Measurements from ENCODE around the gene ERICH4.
"Not testable (repeated sequence)": the region's sequence is repeated elsewhere in the genome, so short reads cannot be mapped to it uniquely, and the experiment has no call there.

Gene ERICH4

DNA sequence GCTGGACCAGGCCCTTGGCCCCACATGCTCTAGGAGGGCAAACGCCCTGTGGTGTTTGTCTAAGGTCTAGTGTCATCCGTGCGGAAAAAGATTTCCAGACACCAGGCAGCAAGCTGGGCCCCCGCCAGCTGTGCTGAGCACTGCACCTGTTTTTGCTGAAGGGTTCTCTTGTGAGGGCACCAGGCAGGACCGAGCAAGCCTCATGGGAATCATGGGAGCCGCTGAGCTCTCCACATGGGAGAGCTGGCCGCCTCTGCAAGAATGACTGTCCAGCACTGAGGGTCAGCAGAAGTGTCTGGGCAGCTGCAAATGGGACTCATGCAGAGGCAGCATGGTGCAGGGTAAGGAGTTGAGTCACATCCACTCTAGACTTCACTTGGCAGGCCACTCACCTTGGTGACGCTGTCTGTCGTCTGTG, 27.8 kb upstream of the ERICH4 start:
- no peak for FAIRE-seq

DNA sequence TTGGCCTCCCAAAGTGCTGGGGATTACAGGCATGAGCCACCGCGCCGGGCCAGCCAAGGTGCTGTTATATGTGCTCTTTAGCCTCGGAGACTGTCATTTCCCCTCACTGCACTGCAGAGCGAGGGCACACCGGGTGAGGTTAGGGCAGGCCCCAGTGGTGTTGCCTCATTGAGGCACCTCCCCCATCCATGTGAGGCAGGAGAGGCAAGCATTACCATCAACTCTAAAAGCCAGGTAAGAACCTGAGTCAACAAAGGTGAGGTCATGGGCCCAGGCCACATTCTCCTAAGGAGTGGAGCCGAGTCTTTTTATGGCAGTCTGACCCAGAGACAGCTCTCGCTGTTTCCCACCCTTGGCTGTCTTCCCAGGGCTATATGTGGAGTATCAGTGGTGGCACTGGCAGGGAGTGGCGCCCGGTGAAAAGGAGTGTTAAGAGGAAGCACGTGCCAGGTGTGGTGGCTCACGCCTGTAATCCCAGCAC, 26.7 kb upstream of the ERICH4 start:
- FAIRE-seq, result no peak

DNA sequence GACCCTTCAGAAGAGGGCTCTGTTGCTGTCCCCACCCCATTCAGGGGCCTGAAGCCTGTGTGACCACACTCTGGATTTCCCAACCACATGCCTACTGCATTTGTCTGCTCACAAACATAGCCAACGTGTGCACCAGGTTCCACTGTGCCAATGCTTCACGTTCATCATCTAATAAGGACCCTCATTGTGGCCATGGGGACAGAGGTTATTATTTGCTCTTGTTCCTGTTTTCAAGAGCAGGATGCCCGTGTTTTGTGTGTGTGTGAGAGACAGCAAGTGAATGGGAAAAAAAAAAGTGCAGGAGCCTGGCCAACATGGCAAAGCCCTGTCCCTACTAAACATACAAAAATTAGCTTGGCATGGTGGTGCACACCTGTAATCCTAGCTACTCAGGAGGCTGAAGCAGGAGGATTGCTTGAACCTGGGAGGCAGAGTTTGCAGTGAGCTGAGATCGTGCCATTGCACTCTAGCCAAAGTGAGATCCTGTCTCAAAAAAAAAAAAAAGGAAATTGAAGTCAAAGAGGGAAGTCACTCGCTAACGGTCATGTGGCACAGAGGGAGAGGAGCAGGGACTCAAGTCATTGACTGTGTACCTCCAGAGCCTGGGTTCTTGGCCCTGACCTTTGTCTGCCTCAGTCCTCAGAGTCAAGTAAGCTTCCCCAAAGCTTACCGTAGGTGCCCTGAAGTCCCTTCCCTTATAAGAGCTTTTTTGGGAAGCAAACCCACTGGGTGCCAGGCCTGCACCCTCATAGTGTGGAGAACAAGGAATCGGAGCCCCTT, 22.7 kb upstream of the ERICH4 start:
- FAIRE-seq, result no peak

DNA sequence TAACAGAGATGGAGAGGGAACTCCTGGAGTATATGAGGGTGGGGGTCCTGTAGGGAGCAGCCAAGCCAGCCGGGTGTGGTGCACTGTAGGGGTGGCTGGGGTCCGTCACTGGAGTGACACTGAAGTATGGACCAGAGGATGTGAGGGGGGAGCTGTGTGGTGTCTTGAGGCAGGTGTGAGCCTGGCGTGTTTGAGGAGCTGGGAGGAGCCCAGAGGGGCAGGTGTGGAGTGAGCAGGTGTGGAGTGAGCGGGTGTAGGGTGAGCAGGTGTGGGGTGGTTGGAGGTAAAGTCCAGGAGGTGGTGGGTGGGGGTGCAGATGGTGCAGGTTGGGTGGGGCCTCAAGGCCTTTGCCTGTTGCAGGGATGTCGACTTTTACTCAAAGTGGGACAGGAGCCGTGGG, 21.6 kb upstream of the ERICH4 start:
- FAIRE-seq, result no peak

DNA sequence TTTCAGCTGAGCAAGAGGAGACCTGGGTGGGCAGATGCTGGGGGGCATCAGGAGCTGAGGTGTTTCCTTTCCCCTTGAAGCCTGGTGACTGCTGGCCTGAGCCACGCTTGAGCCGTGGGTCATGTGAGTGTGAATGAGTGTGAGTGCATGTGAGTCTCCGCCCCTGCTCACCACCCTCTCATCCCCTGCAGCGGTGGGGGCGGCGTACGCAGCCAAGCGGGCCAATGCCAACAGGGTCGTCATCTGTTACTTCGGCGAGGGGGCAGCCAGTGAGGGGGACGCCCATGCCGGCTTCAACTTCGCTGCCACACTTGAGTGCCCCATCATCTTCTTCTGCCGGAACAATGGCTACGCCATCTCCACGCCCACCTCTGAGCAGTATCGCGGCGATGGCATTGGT, 21.0 kb upstream of the ERICH4 start:
- no peak for FAIRE-seq

DNA sequence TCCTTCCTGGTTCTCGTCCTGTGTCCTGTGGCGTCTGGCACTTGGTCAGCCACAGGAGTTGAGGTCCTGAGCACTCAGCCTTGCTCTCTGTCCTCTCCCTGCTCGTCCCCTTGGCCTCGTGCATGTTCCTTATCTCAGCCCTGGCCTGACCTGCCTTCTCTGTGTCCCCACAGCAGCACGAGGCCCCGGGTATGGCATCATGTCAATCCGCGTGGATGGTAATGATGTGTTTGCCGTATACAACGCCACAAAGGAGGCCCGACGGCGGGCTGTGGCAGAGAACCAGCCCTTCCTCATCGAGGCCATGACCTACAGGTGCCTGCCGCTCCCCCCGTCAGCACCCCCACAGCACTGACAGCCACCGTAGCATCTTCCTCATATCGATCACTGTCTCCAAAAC, 20.5 kb upstream of the ERICH4 start:
- FAIRE-seq, result no peak

DNA sequence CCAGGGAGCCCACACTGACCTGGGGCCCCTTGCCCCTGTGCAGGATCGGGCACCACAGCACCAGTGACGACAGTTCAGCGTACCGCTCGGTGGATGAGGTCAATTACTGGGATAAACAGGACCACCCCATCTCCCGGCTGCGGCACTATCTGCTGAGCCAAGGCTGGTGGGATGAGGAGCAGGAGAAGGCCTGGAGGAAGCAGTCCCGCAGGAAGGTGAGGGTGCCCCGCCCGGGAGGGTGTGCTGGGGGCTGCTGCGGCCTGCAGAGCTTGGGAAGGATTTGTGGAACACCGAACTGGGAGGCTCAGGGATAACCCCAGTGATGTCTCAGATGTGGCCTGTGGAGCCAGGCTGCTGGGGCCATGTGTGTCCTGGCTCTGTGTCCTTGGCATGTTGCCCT, 20.0 kb upstream of the ERICH4 start:
- FAIRE-seq, result no peak

DNA sequence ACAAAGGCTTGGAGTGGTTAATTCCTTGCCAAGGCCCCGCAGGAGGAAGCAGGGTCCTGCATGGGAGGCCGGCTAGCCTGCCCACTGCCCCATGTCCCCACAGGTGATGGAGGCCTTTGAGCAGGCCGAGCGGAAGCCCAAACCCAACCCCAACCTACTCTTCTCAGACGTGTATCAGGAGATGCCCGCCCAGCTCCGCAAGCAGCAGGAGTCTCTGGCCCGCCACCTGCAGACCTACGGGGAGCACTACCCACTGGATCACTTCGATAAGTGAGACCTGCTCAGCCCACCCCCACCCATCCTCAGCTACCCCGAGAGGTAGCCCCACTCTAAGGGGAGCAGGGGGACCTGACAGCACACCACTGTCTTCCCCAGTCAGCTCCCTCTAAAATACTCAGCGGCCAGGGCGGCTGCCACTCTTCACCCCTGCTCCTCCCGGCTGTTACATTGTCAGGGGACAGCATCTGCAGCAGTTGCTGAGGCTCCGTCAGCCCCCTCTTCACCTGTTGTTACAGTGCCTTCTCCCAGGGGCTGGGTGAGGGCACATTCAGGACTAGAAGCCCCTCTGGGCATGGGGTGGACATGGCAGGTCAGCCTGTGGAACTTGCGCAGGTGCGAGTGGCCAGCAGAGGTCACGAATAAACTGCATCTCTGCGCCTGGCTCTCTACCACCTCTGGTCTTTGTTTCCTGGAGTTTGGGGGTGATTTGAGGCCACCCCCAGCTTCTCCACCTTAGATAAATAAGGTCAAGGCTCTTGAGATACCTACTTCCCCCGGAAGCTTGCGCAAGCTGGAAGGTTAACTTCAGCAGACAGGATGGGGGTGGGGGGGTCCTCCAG, 18.4 kb upstream of the ERICH4 start:
- FAIRE-seq, result no peak

DNA sequence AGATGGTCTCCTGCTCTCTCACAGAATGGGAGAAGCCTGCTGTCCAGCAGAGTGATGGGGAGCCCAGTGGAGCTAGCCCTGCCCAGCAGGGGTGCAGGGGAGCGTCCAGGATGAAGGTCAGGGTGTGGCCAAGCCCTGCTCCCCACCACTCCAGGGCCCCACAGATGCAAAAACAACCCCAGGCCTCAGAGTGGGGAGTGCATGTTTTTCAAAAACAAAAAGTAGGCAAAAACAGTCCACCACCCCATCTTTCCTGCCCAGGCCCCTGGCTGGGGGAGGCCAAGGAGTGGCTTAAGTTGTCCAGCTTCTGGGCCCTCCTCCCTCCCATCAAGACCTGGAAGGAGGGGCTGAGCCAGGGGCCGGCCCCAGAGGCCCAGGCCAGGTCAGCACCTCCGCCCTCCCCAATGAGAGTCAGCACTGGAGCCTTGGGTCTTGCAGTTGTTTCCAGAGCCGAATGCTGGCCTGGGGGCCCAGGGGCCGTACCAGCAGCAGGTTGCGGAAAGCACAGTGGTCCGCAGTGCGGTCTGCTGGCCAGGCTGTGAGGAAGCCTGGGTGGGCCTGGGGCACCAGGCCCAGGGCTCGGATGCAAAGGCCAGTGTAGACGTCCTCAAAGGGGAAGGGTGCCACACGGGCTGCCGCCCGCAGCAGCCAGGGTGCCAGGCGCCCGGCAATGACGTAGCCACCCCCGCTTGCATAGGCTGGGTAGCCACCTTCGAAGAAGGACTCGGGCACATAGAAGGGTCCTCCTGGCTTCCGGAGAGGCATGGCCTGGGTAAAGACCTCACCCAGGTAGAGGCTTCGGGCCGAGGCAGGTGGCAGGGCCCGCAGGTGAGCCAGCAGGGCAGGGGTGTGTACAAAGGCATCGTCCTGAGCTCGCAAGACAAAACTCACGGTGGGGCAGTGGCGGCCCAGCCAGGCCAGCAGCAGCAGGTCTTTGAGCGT, 17.5 kb upstream of the ERICH4 start:
- no peak for FAIRE-seq

DNA sequence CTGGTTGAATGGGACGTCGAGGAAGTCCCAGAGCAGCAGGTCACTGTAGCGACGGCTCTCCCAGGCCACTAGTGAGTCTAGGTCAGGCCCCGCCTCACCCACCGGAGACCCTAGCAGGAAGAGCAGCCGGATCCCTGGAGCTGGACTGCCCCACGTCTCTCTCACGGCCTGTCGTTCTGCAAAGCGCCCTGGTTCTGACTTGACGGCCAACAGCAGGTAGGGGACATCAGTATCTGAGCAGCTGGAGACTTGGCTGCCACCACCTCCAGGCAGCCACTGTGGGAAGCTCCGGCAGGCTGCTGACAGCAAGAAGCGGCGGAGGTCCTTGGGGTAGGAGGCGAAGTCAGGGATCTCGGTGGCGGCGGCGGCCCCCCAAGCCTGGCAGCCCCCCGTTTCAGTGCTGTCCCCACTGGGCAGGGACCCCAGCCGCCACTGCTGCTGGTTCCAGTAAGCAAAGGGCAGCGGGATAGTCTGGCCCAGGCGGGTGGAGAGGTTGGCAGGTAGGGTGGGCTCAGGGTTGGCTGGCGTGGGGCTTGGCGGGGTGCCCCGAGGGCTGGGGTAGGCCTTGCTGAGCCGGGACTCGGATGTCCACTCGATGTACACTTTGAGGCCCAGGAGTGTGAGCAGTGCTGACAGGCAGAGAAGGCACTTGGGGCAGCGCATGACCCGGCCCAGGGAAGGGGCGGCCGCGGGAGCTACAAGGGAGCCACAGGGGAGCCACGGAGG, 16.7 kb upstream of the ERICH4 start:
- no peak for FAIRE-seq

DNA sequence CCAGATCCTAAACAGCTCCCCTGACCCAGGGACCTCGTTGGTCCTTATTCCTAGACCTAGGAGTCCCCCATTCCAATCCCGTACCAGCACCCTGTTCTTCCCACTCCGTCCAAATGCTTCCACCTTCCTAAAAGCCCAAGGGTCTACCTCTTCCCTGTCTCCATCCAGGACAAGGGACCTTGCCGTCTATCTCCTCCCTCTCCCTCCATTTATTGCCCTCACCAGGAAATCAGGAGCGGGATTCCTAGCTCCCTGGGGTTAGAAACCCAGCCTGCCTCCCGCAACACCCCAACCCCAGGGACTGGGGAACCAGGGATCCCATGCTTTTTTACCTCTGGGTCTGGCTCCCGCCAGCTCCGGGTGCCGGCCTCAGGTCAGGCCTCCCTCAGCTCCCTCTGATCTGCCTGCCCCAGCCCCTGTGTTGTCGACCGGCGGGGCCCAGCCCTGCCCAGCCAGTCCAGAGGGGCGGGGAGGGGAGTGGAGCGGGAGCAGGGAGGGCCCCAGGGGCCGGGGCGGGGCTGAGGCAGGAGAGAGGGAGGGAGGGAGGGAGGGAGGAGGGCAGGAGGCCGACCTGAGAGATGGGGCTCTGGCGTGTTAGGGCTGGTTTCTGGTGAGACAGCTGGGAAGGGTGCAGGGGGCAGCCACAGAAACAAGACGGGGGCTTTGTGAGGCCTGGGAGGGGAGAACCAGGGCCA, 15.9 kb upstream of the ERICH4 start, which contains the start of gene B3GNT8:
Gene B3GNT8, minus strand, starts transcription at position 423 of the 695 bp plus-strand sequence. CDS start 596 bp downstream, outside the sequence.
- FAIRE-seq, result no peak

DNA sequence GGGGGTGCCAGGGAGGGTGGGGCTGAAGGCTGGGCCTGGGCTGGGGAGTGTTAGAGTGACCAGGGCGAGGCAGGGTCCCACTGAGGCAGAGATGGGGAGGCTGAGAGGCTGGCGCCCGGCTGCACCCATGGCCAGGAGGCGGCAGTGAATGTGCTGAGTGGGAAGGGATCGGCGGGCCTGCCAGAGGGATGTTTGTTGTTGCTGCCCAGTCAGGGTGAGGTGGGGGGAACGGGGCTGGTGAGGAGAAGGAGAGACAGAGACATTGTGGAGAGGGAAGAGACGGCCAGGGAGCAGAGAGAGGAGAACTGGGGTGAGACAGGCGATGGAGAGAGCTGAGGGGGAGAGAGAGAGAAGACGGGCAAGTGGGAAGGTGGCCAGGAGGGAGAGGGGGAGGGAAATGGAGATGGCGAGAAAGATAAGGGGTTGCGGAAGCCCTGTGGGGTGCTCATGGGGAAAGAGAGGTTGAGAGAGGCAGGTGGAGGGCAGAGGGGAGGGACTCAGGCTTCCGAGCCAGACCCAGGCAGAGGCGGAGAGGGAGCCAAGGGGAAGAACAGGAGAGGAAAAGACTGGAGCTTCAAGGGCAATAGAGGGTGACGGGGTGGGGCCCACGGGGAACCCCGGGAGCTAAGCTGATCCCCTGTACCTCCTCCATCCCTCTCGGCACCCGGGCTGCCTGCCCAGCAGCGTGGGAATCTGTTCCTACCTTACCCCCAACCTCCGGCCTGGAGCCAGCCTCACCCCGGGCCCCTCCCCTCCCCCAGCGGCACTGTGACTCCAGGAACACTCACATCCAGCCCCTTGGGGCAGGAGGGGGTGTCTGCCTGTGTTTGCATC, 15.1 kb upstream of the ERICH4 start:
- no peak for FAIRE-seq

DNA sequence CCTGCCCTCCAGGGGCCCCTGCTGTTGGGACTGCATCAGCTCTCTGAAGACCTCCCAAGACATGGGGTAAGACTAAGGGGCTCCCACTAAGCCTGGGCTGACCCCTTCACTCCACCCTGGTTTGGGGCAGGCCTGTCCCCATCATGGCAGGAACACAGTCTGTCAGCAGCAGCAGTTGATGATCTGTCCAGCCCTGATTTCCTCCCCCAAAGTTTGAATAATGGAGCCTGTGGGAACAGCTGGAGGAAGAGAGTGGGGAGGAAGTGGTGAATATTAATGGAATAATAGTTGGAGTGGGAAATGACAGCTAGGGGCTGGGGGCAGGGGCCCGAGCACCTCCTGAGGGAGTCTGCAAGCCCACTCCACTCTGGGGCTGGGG, 14.5 kb upstream of the ERICH4 start:
- FAIRE-seq, result no peak

DNA sequence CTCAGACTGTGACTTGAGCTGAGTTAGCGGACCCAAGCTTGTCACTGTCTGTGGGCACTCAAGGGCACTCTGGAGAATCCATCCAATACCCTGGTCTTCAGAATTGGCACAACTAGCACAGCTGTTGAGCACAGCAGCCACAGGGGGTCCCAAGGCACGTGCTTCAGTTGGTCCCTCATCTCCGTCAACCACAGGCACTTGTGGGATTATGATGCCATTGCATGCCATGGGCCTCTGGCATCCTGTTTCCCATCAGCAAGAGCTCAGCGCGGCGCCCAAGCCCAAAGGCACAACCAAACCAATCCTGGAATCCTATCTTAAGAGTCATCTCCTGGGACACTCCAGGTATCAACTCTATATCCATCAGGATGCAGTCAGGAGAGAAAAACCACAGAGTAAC, 12.0 kb upstream of the ERICH4 start:
- no peak for FAIRE-seq

DNA sequence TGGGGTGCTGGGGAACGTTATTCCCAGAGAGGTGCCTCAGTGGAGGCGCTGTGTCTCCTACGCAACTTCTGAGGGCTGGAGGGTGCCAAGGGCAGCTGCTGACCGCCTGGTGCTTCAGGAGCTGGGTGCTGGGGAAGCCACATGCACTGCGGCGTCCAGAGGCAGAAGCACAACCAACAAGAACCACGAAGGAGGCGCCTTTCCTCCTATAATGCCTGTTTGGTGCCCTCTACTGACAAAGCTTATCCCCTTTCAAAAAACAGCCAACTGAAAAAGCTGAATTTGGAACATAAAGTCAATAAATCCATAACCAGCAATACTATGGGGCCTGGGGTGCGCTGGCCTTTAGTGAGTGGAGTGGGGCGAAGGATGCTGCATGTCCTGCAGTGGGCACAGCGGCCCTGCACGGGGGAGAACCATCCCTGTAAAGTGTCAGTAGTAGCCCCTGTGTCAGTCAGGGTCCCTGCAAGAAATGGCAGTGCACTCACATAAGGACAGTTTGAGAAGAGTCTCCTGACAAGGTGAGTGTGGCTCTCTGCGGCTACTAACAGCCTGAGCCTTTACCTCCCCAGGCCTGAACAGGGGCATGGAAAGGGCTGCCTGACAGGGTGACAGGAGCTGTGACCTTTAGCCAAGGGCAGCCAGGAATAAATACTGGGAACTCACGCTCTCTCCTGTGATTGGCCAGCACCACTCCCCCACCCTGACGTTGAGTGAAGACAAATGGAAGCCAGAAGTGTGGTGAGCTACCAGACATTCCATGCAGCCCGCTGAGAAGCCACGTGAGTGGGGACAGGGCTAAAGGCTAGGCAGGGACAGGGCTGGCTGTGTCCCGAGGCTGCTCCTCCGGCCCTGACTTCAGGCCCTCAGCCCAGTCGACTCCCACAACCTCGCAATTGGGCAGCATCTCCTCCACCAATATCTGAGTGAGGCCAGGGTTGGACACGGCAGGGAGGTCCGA, 11.2 kb upstream of the ERICH4 start:
- no peak for FAIRE-seq

DNA sequence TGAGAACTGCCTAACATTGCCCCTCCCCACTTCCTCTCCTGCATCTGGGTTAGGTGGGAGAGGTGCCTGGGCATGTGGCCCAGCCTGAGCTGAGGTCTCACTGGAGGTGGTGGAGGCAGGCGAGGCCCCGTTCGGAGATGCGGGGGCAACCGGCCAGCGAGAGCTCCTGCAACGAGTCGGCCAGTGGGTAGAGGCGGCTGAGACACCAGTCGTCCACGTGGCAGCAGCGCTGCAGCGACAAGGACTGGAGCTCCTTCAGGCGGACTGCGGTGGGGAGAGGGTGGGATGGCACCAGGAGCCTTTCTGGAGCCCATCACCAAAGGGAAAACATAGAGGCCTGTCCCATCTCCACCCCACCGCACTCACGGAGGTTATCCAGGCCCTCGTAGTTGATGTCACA, 9.8 kb upstream of the ERICH4 start:
- FAIRE-seq, result no peak

DNA sequence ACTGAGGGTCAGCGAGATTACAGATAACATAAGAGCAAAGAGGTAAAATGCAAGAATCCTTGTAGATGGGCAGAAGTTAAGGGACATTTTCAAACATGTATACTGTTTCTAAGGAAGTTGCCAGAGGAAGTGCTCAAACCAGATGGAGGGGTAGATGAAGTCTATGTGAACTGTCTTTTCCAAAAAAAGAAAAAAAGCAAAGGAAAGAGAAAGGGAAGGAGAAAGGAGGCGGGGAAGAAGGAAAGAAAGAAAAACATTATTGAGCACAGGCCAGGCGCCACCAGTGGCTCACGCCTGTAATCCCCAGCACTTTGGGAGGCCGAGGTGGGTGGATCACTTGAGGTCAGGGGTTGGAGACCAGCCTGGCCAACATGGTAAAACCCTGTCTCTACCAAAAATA, 8.5 kb upstream of the ERICH4 start:
- no peak for FAIRE-seq

DNA sequence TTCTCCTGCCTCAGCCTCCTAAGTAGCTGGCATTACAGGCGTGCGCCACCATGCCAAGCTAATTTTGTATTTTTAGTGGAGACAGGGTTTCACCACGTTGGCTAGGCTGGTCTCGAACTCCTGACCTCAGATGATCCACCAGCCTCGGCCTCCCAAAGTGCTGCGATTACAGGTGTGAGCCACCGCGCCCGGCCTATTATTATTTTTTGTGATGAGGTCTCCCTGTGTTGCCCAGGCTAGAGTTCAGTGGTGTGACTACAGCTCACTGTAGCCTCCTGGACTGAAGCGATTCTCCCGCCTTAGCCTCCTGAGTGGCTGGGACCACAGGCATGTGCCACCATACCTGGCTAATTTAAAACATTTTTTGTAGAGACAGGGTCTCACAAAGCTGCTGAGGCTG, 7.6 kb upstream of the ERICH4 start:
- FAIRE-seq, result not testable (repeated sequence)

DNA sequence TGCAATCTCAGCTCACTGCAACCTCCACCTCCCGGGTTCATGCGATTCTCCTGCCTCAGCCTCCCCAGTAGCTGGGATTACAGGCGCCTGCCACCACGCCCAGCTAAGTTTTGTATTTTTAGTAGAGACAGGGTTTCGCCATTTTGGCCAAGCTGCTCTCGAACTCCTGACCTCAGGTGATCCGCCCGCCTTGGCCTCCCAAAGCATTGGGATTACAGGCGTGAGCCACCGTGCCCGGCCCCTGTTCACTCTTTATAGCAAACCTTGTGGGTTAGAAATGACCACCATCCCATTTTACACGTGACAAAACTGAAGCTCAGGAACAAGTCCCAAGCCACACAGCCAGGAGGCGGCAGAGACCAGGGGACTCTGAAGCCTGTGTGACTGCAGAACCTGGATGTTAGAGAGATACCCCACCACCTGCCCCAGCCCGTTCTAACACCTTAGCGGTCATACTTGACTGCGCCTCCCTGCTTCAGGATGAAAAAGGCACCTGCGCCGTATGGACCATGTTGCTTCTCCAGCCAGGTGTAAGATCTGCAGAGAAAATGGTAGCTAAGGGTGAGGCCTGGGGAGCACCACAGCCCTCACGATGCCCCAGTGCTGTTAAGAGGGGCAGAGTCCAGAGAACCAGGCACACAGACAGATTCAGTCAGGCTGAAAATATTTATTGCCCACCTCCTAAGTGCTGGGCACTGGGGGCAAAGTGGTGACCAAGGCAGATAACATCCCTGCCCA, 6.9 kb upstream of the ERICH4 start:
- no peak for FAIRE-seq
